Measurements from ENCODE around the gene CDH5. TPM values are rescaled to one million over a fixed set of nuclear protein-coding genes. Genes with fewer than 3 reads are reported as not detected.

Gene CDH5
- polyA plus RNA-seq, 1 of the 3 experiments (the other 2 are of a cell fraction), result not detected

- Histone ChIP-seq H3K4me3 (ENCODE audit: low read depth in 2 of 2, low read length in 1 of 2) (no peak overlapping the region), H3K4me1 (ENCODE audit: control insufficient read depth in 1 of 2, insufficient read depth in 2 of 2, low read depth in 1 of 2, low read length in 1 of 2) (no peaks in the 10 kb centered on the region), H3K27me3 (ENCODE audit: insufficient read depth) (peaks cover 8% of the 10 kb centered on the region; the same call in 1 of the 2 replicates), H3K9ac (no peak overlapping the region), H3K27ac (ENCODE audit: low read depth in 2 of 2, low read length in 1 of 2) (no peak overlapping the region), H3K79me2 (ENCODE audit: insufficient read depth) (no peaks in the 10 kb centered on the region), H3K36me3 (replicated peaks in 1 of 2; ENCODE audit: control insufficient read depth in 1 of 2, insufficient read depth in 2 of 2, low read length in 1 of 2) (no peaks in the 10 kb centered on the region), H3K9me3 (no peaks in the 10 kb centered on the region), H4K20me1 (ENCODE audit: insufficient read depth) (no peaks in the 10 kb centered on the region), H2AFZ (ENCODE audit: low read depth) (no peak overlapping the region), H3F3A (replicated peaks; ENCODE audit: insufficient read depth) (no peaks in the 10 kb centered on the region), H3K9me2 (no peaks in the 10 kb centered on the region), H3K4me2 (no peak overlapping the region)
- POLR2A ChIA-PET, result no interaction called here
- no peak for DNase-seq
- TF ChIP-seq MAX (IDR thresholded peaks at IDR 0.05; ENCODE audit: low read depth) (no peak), TCF12 (IDR thresholded peaks at IDR 0.05) (no peak), JUND (IDR thresholded peaks at IDR 0.05) (no peak), FOSL2 (IDR thresholded peaks at IDR 0.05; ENCODE audit: borderline replicate concordance, low read depth) (no peak), FOXM1 (IDR thresholded peaks at IDR 0.05; ENCODE audit: low read depth) (no peak), EZH2phosphoT487 (IDR thresholded peaks at IDR 0.05; ENCODE audit: borderline replicate concordance, low read depth) (no peak), ZBTB33 (IDR thresholded peaks at IDR 0.05; ENCODE audit: borderline replicate concordance, low read depth) (no peak), USF1 (IDR thresholded peaks at IDR 0.05; ENCODE audit: borderline replicate concordance, low read depth) (no peak), MEF2A (IDR thresholded peaks at IDR 0.05; ENCODE audit: borderline replicate concordance, low read depth) (no peak), SMC3 (IDR thresholded peaks at IDR 0.05; ENCODE audit: low read depth, low read length) (no peak)
- 100% methylated on average over 1 of the region's 1 CpG for WGBS (ENCODE audit: low lambda C conversion rate)
- CTCF ChIA-PET, result no interaction called here
These were observed 69.4 kb downstream of the CDH5 start for GRCh38 chr16:66435896-66436295.

- ChIA-PET POLR2A (no interaction called here), CTCF (interaction anchor here (1.3 kb wide), 1 partner anchor 13 kb away, joined by 3 read pairs; no protein-coding TSS in a partner anchor)
- H4K20me1 ChIP-seq (ENCODE audit: insufficient read depth), result no peaks in the 10 kb centered on the region
- no peak for DNase-seq
- H3K4me1 ChIP-seq (ENCODE audit: control insufficient read depth in 1 of 2, insufficient read depth in 2 of 2, low read depth in 1 of 2, low read length in 1 of 2), result peaks cover 0 to 3% of the 10 kb centered on the region in 2 experiments; a peak in 1 of 4 replicates
- no peak overlapping the region for H3K4me3 ChIP-seq (ENCODE audit: low read depth in 2 of 2, low read length in 1 of 2)
- no peaks in the 10 kb centered on the region for H3K9me2 ChIP-seq
- no peak for TF ChIP-seq ZBTB33 (IDR thresholded peaks at IDR 0.05; ENCODE audit: borderline replicate concordance, low read depth)
- TF ChIP-seq RFX5 (IDR thresholded peaks at IDR 0.05; ENCODE audit: low read length), result no peak
- TF ChIP-seq TCF12 (IDR thresholded peaks at IDR 0.05), result no peak
- no peak overlapping the region for H2AFZ ChIP-seq (ENCODE audit: low read depth)
- peaks cover 2% of the 10 kb centered on the region; the same call in 1 of the 2 replicates for H3K27me3 ChIP-seq (ENCODE audit: insufficient read depth)
- WGBS (ENCODE audit: low lambda C conversion rate), result 59% methylated on average over 8 of the region's 15 CpGs
- H3K9ac ChIP-seq, result no peak overlapping the region
- no peaks in the 10 kb centered on the region for H3K79me2 ChIP-seq (ENCODE audit: insufficient read depth)
- no peaks in the 10 kb centered on the region for H3F3A ChIP-seq (replicated peaks; ENCODE audit: insufficient read depth)
- H3K9me3 ChIP-seq, result no peaks in the 10 kb centered on the region
- no peak overlapping the region for H3K4me2 ChIP-seq
- no peak overlapping the region for H3K27ac ChIP-seq (ENCODE audit: low read depth in 2 of 2, low read length in 1 of 2)
- no peaks in the 10 kb centered on the region for H3K36me3 ChIP-seq (replicated peaks in 1 of 2; ENCODE audit: control insufficient read depth in 1 of 2, insufficient read depth in 2 of 2, low read length in 1 of 2)
These were observed 71.0 kb downstream of the CDH5 start for GRCh38 chr16:66437391-66437945.
